B cell (primary cell): ENCODE results near the gene GABRB2.

ENCODE experiments used
- EZH2 ChIP-seq: IDR thresholded peaks from 2 replicates; pipeline ENCODE4 v1.6.1; 2012; ENCODE audit warnings: borderline replicate concordance, low read depth, mild to moderate bottlenecking, moderate library complexity, low read length; ENCODE audit not compliant: insufficient read depth, poor library complexity, severe bottlenecking
- TF ChIP-seq, protein P1 (sequence below): fragments of 200-600 bp; IDR thresholded peaks from one replicate; pipeline ENCODE4 v1.8.0; 2022; ENCODE audit warnings: antibody characterized with exemption, mild to moderate bottlenecking

DNA sequence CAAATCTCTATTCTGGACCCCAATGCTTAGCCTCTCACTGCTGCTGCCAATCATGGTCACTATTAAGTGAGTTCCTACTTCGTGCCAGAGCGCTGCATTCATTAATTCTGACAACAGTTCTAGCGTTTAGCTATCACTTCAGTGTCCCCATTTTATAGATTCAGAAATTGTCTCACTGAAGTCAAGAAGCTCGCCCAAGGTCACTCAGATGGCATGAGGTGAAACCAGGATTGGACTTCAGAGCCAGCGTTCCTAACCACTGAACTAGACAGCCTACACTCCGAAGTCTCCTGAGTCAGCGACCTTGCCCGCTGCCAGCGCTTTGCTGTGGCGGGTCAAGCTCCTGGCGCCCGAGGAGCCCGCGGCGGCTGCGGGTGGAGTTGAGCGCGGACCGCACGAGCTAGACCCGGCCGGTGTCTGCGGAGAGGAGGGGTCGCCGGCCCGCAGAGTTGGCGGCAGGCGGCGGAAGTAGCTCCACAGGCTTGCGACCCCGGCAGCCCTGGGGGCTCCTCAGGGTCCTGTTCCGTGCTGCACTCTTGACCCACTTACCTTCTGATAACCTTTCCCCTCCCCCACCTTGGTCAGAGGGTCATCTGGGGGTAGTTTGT lies 2.1 kb upstream of the GABRB2 start:
- TF ChIP-seq, protein P1, sequence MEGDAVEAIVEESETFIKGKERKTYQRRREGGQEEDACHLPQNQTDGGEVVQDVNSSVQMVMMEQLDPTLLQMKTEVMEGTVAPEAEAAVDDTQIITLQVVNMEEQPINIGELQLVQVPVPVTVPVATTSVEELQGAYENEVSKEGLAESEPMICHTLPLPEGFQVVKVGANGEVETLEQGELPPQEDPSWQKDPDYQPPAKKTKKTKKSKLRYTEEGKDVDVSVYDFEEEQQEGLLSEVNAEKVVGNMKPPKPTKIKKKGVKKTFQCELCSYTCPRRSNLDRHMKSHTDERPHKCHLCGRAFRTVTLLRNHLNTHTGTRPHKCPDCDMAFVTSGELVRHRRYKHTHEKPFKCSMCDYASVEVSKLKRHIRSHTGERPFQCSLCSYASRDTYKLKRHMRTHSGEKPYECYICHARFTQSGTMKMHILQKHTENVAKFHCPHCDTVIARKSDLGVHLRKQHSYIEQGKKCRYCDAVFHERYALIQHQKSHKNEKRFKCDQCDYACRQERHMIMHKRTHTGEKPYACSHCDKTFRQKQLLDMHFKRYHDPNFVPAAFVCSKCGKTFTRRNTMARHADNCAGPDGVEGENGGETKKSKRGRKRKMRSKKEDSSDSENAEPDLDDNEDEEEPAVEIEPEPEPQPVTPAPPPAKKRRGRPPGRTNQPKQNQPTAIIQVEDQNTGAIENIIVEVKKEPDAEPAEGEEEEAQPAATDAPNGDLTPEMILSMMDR, result no peak
- TF ChIP-seq EZH2, result no peak
